ENCODE results near the gene ISLR. TPM values are rescaled to one million over a fixed set of nuclear protein-coding genes. Genes with fewer than 3 reads are reported as not detected.

Gene ISLR
- total RNA-seq, 1 experiment from 2014 or later: 0.12 TPM

DNA sequence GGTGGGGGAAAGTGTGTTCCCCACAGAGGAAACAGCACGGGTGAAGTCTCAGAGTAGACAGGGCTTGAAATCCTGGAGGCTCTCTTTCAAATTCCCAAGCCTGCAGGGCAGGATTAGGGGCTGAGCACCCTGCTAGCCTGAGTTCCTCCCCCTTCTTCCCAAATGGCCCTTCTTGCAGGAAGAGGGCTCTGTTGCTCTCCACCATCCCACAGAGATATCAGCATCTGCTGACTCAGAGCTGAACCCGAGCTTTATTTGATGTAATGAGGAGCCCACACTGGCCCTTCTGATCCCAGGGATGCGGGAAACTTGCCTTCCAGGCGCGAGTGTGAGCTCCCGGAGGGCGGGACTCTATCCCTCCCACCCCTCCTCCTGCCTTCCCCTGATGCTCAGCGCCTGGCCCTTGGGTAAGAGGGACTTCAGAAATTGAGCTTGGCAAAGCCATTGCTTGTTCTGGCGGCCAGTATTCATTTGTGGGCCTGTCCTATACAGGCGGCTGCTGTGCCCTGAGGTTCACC lies 30.5 kb downstream of the ISLR start:
- peaks cover 28 to 45% of the 10 kb centered on the region in 2 experiments for H3K4me1 ChIP-seq (ENCODE audit: control insufficient read depth in 1 of 2, insufficient read depth in 2 of 2, low read length in 2 of 2)

More for the DNA sequence above, 30.5 kb downstream of the ISLR start:
- no peak for DNase-seq (ENCODE audit: low read depth, low spot score)
- H3K27me3 ChIP-seq (ENCODE audit: insufficient read depth, low read length): peaks cover 16% of the 10 kb centered on the region; the same call in 1 of the 2 replicates
- no peaks in the 10 kb centered on the region for H3K9me3 ChIP-seq (ENCODE audit: control insufficient read depth in 1 of 2, insufficient read depth in 1 of 2, low read depth in 1 of 2, low read length in 2 of 2)
- ChIA-PET CTCF (no interaction called here), POLR2A (interaction anchor here (0.6 kb wide), 1 partner anchor 1697 kb away, joined by 4 read pairs; no protein-coding TSS in a partner anchor), RAD21 (ENCODE audit: low non-redundant PET in 1 of 2, low total read pairs in 2 of 2, uncharacterized antibody in 2 of 2, unreplicated experiment in 2 of 2) (no interaction called here)
- no peaks in the 10 kb centered on the region for H3K9me2 ChIP-seq (ENCODE audit: insufficient read depth)
- no peaks in the 10 kb centered on the region for H3K79me2 ChIP-seq (ENCODE audit: insufficient read depth, low read length)
- no peak overlapping the region for H3K4me3 ChIP-seq (replicated peaks in 1 of 2; ENCODE audit: low read depth in 1 of 2, low read length in 2 of 2)
- H3K9ac ChIP-seq (ENCODE audit: low read length): no peak overlapping the region
- ATAC-seq: no peak
- no peaks in the 10 kb centered on the region for H4K20me1 ChIP-seq (ENCODE audit: insufficient read depth)
- H3K36me3 ChIP-seq (ENCODE audit: control insufficient read depth in 1 of 2, insufficient read depth in 2 of 2, low read length in 2 of 2): no peaks in the 10 kb centered on the region
- no TSS peak for BruUV-seq (replicated peaks)
- H3K4me2 ChIP-seq (ENCODE audit: low read length): no peak overlapping the region
- no peak for TF ChIP-seq CBX3 (IDR thresholded peaks at IDR 0.05; ENCODE audit: low read depth)
- no peak for TF ChIP-seq YY1 (IDR thresholded peaks at IDR 0.05; ENCODE audit: extremely low read depth, insufficient replicate concordance, low read depth, low read length)
- TF ChIP-seq, protein P1, sequence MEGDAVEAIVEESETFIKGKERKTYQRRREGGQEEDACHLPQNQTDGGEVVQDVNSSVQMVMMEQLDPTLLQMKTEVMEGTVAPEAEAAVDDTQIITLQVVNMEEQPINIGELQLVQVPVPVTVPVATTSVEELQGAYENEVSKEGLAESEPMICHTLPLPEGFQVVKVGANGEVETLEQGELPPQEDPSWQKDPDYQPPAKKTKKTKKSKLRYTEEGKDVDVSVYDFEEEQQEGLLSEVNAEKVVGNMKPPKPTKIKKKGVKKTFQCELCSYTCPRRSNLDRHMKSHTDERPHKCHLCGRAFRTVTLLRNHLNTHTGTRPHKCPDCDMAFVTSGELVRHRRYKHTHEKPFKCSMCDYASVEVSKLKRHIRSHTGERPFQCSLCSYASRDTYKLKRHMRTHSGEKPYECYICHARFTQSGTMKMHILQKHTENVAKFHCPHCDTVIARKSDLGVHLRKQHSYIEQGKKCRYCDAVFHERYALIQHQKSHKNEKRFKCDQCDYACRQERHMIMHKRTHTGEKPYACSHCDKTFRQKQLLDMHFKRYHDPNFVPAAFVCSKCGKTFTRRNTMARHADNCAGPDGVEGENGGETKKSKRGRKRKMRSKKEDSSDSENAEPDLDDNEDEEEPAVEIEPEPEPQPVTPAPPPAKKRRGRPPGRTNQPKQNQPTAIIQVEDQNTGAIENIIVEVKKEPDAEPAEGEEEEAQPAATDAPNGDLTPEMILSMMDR (IDR thresholded peaks at IDR 0.05 in 2 of 3, conservative IDR thresholded peaks at IDR 0.05 in 1 of 3; ENCODE audit: borderline replicate concordance in 1 of 3, insufficient read depth in 1 of 3, low read depth in 2 of 3, low read length in 2 of 3): no peak
- TF ChIP-seq, protein P2, sequence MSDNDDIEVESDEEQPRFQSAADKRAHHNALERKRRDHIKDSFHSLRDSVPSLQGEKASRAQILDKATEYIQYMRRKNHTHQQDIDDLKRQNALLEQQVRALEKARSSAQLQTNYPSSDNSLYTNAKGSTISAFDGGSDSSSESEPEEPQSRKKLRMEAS (IDR thresholded peaks at IDR 0.05): no peak
- TF ChIP-seq, protein P3, sequence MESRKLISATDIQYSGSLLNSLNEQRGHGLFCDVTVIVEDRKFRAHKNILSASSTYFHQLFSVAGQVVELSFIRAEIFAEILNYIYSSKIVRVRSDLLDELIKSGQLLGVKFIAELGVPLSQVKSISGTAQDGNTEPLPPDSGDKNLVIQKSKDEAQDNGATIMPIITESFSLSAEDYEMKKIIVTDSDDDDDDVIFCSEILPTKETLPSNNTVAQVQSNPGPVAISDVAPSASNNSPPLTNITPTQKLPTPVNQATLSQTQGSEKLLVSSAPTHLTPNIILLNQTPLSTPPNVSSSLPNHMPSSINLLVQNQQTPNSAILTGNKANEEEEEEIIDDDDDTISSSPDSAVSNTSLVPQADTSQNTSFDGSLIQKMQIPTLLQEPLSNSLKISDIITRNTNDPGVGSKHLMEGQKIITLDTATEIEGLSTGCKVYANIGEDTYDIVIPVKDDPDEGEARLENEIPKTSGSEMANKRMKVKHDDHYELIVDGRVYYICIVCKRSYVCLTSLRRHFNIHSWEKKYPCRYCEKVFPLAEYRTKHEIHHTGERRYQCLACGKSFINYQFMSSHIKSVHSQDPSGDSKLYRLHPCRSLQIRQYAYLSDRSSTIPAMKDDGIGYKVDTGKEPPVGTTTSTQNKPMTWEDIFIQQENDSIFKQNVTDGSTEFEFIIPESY (IDR thresholded peaks at IDR 0.05; ENCODE audit: extremely low read depth, insufficient replicate concordance, low read length): no peak
- TF ChIP-seq EZH2 (IDR thresholded peaks at IDR 0.05): no peak
- TF ChIP-seq RAD21 (IDR thresholded peaks at IDR 0.05; ENCODE audit: low read depth): no peak
- no peak for TF ChIP-seq POLR2A (IDR thresholded peaks at IDR 0.05; ENCODE audit: borderline replicate concordance, extremely low read depth, insufficient read depth, insufficient read length)
- TF ChIP-seq, protein P4, sequence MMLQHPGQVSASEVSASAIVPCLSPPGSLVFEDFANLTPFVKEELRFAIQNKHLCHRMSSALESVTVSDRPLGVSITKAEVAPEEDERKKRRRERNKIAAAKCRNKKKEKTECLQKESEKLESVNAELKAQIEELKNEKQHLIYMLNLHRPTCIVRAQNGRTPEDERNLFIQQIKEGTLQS (IDR thresholded peaks at IDR 0.05): no peak
- no peak for TF ChIP-seq TCF7L2 (IDR thresholded peaks at IDR 0.05; ENCODE audit: borderline replicate concordance, extremely low read depth, insufficient read depth, insufficient read length)
- TF ChIP-seq CEBPB (IDR thresholded peaks at IDR 0.05; ENCODE audit: low read depth): no peak
- TF ChIP-seq SRF (IDR thresholded peaks at IDR 0.05; ENCODE audit: low read depth): no peak
- TF ChIP-seq ZNF274 (IDR thresholded peaks at IDR 0.05; ENCODE audit: low read depth, low read length): no peak
- TF ChIP-seq SP1 (IDR thresholded peaks at IDR 0.05; ENCODE audit: low read depth): no peak
- TF ChIP-seq EGR1 (IDR thresholded peaks at IDR 0.05; ENCODE audit: low read depth): no peak
- no peak for TF ChIP-seq ZFX (IDR thresholded peaks at IDR 0.05)
- no peak for TF ChIP-seq SIN3A (IDR thresholded peaks at IDR 0.05; ENCODE audit: low read depth)
- intact Hi-C loops (cut with micrococcal nuclease): loop anchor here (5.0 kb wide), 1 partner anchor 52 kb away; no protein-coding TSS in a partner anchor
- H2AFZ ChIP-seq (ENCODE audit: low read depth, low read length, poor library complexity, severe bottlenecking): no peak overlapping the region
- no peak overlapping the region for H3K27ac ChIP-seq (ENCODE audit: low read depth, low read length)

Measured in HCT116 (cell line).